HepG2 (cell line): ENCODE data around the gene PSMG3. TPM values are rescaled to one million over a fixed set of nuclear protein-coding genes. Genes with fewer than 3 reads are reported as not detected.

Source experiments
- BRCA1 ChIP-seq: sonication (generic); formaldehyde crosslinking; IDR thresholded peaks from 2 replicates; pipeline ENCODE4 v1.4.0; 2020; ENCODE audit warnings: missing genetic modification reagents
- CCAR2 ChIP-seq: fragments of 200-400 bp; formaldehyde crosslinking; optimal IDR thresholded peaks from 2 replicates; pipeline ENCODE3; 2018; ENCODE audit warnings: low read depth, mild to moderate bottlenecking, low read length, moderate library complexity
- HDAC2 ChIP-seq: sonication (generic); formaldehyde crosslinking; IDR thresholded peaks from 2 replicates; pipeline ENCODE4 v1.4.0; 2020; ENCODE audit warnings: missing genetic modification reagents
- HMG20B ChIP-seq: conservative IDR thresholded peaks from 2 replicates; pipeline ENCODE4 v1.6.1; 2016; ENCODE audit warnings: missing genetic modification reagents, missing compliant biosample characterization
- IRX3 ChIP-seq: sonication (generic); formaldehyde crosslinking; IDR thresholded peaks from 2 replicates; pipeline ENCODE4 v1.8.1; 2023; ENCODE audit warnings: mild to moderate bottlenecking, low read depth, missing genetic modification reagents, borderline replicate concordance
- LCORL ChIP-seq, 2 experiments: fragments of 450-650 bp in 1 of 2; sonication (generic) in 1 of 2; formaldehyde crosslinking in 1 of 2; IDR thresholded peaks; 2 replicates each; pipeline versions ENCODE4 v1.5.0 to v1.6.1; 2017 to 2020; ENCODE audit warnings: antibody characterized with exemption in 1 of 2, missing genetic modification reagents in 1 of 2
- MAFF ChIP-seq: IDR thresholded peaks from 2 replicates; pipeline ENCODE4 v1.6.1; 2011; ENCODE audit warnings: low read depth, low read length, improper control_type of control experiment
- NONO ChIP-seq, 2 experiments: fragments of 450-650 bp in 1 of 2; sonication (generic) in 1 of 2; formaldehyde crosslinking in 1 of 2; IDR thresholded peaks in 1 of 2; conservative IDR thresholded peaks in 1 of 2; 2 replicates each; pipeline versions ENCODE4 v1.6.1 to v1.8.0; 2017 to 2022; ENCODE audit warnings: mild to moderate bottlenecking in 1 of 2, missing genetic modification reagents in 1 of 2, moderate library complexity in 1 of 2
- PCBP2 ChIP-seq: fragments of 200-400 bp; formaldehyde crosslinking; optimal IDR thresholded peaks from 2 replicates; pipeline ENCODE3; 2018; ENCODE audit warnings: low read length, low read depth; ENCODE audit not compliant: poor library complexity, severe bottlenecking
- PHF21A ChIP-seq: sonication (generic); formaldehyde crosslinking; IDR thresholded peaks from 2 replicates; pipeline ENCODE4 v1.5.0; 2020; ENCODE audit warnings: mild to moderate bottlenecking, missing genetic modification reagents
- SP2 ChIP-seq: sonication (generic); formaldehyde crosslinking; IDR thresholded peaks from 2 replicates; pipeline ENCODE4 v1.5.1; 2020; ENCODE audit warnings: mild to moderate bottlenecking, missing genetic modification reagents
- ZBTB49 ChIP-seq: sonication (generic); formaldehyde crosslinking; IDR thresholded peaks from 2 replicates; pipeline ENCODE4 v1.4.0; 2020; ENCODE audit warnings: missing genetic modification reagents, borderline replicate concordance
- ZNF12 ChIP-seq: sonication (generic); formaldehyde crosslinking; IDR thresholded peaks from 2 replicates; pipeline ENCODE4 v1.5.0; 2020; ENCODE audit warnings: missing genetic modification reagents
- ZNF138 ChIP-seq: sonication (generic); formaldehyde crosslinking; IDR thresholded peaks from 2 replicates; pipeline ENCODE4 v1.5.0; 2020; ENCODE audit warnings: mild to moderate bottlenecking, low read depth, missing genetic modification reagents
- ZNF143 ChIP-seq: sonication (generic); formaldehyde crosslinking; IDR thresholded peaks from 2 replicates; pipeline ENCODE4 v1.4.0; 2020; ENCODE audit warnings: missing genetic modification reagents
- ZNF3 ChIP-seq: IDR thresholded peaks from 2 replicates; pipeline ENCODE4 v1.7.0; 2017; ENCODE audit warnings: inconsistent platforms
- ZZZ3 ChIP-seq: sonication (generic); formaldehyde crosslinking; IDR thresholded peaks from 2 replicates; pipeline ENCODE4 v1.4.0; 2020; ENCODE audit warnings: missing genetic modification reagents, mild to moderate bottlenecking, borderline replicate concordance
- polyA plus RNA-seq, 8 experiments: library from polyadenylated mRNA; depleted of rRNA in 3 of 8; stranded (reverse) in 7 of 8; unstranded in 1 of 8; fragments of >200 nt; fragmentation: Illumina TruSeq in 4 of 8; extraction: Trizol in 4 of 8; gene quantifications; 2 replicates each; pipeline versions ENCODE4 v1.2.1 to v1.2.3, GENCODE V29; 2011 to 2016; ENCODE audit warnings: low read depth in 4 of 8, missing spikeins in 1 of 8, mixed read lengths in 1 of 8; ENCODE audit not compliant: insufficient read depth in 1 of 8
- total RNA-seq, 5 experiments: library from RNA; depleted of rRNA; stranded (reverse); fragments of >200 nt; fragmentation: Illumina TruSeq; extraction: Trizol; gene quantifications; 2 replicates each; pipeline ENCODE4 v1.2.3, GENCODE V29; 2016; ENCODE audit warnings: low read depth in 1 of 5
- TF ChIP-seq, protein P1 (sequence below): sonication (generic); formaldehyde crosslinking; IDR thresholded peaks from 2 replicates; pipeline ENCODE4 v1.4.0; 2020; ENCODE audit warnings: missing genetic modification reagents, borderline replicate concordance
- TF ChIP-seq, protein P2 (sequence below): sonication (generic); formaldehyde crosslinking; IDR thresholded peaks from 2 replicates; pipeline ENCODE4 v1.8.0; 2022; ENCODE audit warnings: missing genetic modification reagents, mild to moderate bottlenecking, inconsistent platforms, borderline replicate concordance
- TF ChIP-seq, protein P3 (sequence below): sonication (generic); formaldehyde crosslinking; IDR thresholded peaks from 2 replicates; pipeline ENCODE4 v1.8.0; 2022; ENCODE audit warnings: mild to moderate bottlenecking, missing genetic modification reagents, moderate library complexity

PSMG3 gene
- total and polyA plus RNA-seq, 2 of the 13 experiments (the other 11 are each of a cell fraction or from before 2014, with no cell fraction given) = 29.6 to 48.4 TPM

DNA sequence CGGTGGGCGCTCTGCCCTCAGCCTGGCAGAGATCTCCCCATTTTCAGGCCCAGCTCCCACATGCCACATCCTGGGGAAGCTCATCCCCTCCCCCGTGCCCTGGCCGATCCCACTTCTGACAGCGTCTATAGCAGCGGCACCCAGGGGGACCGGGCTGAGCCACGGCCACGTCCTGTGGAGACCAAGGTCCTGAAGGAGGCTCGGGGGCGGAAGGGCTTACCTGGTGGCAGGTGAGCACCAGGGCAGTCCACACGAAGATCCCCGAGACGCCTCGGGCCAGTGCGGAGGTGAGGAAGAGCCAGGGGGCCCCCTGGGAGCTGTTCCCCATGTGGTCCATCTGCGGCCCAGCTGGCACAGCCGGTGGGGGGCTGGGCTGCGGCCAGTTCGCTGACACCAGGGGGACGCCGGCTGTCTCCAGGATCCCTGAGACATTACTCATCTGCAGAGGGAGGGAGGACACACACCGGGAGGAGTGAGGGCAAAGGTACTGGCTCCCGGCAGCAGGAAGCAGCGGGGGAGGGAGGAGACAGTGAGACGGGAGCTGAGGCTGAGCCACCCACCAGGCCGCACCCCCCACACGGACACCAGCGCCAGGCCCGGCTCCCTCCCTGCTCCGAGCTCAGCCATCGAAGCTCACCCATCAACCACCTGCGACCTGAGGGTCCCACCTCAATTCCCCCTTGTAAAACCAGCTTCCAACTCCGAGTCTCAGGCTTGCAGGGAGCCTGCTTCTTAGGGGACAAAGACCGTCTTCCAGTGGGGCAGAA is 14.6 kb downstream of the PSMG3 start (continued):
- TF ChIP-seq, protein P1, sequence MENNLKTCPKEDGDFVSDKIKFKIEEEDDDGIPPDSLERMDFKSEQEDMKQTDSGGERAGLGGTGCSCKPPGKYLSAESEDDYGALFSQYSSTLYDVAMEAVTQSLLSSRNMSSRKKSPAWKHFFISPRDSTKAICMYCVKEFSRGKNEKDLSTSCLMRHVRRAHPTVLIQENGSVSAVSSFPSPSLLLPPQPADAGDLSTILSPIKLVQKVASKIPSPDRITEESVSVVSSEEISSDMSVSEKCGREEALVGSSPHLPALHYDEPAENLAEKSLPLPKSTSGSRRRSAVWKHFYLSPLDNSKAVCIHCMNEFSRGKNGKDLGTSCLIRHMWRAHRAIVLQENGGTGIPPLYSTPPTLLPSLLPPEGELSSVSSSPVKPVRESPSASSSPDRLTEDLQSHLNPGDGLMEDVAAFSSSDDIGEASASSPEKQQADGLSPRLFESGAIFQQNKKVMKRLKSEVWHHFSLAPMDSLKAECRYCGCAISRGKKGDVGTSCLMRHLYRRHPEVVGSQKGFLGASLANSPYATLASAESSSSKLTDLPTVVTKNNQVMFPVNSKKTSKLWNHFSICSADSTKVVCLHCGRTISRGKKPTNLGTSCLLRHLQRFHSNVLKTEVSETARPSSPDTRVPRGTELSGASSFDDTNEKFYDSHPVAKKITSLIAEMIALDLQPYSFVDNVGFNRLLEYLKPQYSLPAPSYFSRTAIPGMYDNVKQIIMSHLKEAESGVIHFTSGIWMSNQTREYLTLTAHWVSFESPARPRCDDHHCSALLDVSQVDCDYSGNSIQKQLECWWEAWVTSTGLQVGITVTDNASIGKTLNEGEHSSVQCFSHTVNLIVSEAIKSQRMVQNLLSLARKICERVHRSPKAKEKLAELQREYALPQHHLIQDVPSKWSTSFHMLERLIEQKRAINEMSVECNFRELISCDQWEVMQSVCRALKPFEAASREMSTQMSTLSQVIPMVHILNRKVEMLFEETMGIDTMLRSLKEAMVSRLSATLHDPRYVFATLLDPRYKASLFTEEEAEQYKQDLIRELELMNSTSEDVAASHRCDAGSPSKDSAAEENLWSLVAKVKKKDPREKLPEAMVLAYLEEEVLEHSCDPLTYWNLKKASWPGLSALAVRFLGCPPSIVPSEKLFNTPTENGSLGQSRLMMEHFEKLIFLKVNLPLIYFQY (CRISPR knock-in tag) = peak; percentile 21
- TF ChIP-seq HDAC2 (CRISPR knock-in tag) = peak; percentile 18; the same call in 1 of the 2 replicates
- TF ChIP-seq HMG20B (CRISPR knock-in tag) = no peak
- TF ChIP-seq ZNF143 (CRISPR knock-in tag) = no peak
- no peak for TF ChIP-seq CCAR2
- TF ChIP-seq, protein P2, sequence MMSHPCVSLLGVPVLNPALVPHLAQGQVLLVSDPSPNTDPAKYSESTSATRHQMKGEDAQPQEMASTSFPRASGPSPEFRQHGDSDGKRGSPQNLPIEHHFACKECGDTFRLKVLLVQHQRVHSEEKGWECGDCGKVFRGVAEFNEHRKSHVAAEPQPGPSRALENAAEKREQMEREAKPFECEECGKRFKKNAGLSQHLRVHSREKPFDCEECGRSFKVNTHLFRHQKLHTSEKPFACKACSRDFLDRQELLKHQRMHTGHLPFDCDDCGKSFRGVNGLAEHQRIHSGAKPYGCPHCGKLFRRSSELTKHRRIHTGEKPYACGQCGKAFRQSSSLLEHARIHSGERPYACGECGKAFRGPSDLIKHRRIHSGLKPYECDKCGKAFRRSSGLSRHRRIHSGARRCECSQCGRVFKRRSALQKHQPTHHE = no peak; the same call in 1 of the 2 replicates
- TF ChIP-seq SP2 = no peak; the same call in 1 of the 2 replicates
- no peak for TF ChIP-seq MAFF
- TF ChIP-seq, protein P3, sequence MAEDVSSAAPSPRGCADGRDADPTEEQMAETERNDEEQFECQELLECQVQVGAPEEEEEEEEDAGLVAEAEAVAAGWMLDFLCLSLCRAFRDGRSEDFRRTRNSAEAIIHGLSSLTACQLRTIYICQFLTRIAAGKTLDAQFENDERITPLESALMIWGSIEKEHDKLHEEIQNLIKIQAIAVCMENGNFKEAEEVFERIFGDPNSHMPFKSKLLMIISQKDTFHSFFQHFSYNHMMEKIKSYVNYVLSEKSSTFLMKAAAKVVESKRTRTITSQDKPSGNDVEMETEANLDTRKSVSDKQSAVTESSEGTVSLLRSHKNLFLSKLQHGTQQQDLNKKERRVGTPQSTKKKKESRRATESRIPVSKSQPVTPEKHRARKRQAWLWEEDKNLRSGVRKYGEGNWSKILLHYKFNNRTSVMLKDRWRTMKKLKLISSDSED (CRISPR knock-in tag) = no peak
- no peak for TF ChIP-seq NONO (IDR thresholded peaks at IDR 0.05)
- TF ChIP-seq NONO (CRISPR knock-in tag; conservative IDR thresholded peaks at IDR 0.05) = peak; percentile 46
- no peak for TF ChIP-seq ZBTB49 (CRISPR knock-in tag)
- no peak for TF ChIP-seq PCBP2
- TF ChIP-seq ZNF3 (CRISPR knock-in tag) = no peak
- TF ChIP-seq BRCA1 (CRISPR knock-in tag) = no peak
- no peak for TF ChIP-seq ZNF12 (CRISPR knock-in tag)
- no peak for TF ChIP-seq LCORL (IDR thresholded peaks at IDR 0.05)
- TF ChIP-seq LCORL (CRISPR knock-in tag; IDR thresholded peaks at IDR 0.05) = no peak; the same call in 1 of the 2 replicates
- no peak for TF ChIP-seq ZNF138 (CRISPR knock-in tag)
- no peak for TF ChIP-seq ZZZ3 (CRISPR knock-in tag)
- TF ChIP-seq IRX3 (CRISPR knock-in tag) = no peak
- TF ChIP-seq PHF21A (CRISPR knock-in tag) = no peak
